SK-N-MC (cell line): ENCODE measurements around the gene ANGPTL4.

Experiments
- EZH2 ChIP-seq: fragments of 200-600 bp; sonication (generic); IDR thresholded peaks from one replicate; pipeline ENCODE4 v1.6.1; 2017; ENCODE audit warnings: antibody characterized with exemption
- FOXP2 ChIP-seq: optimal IDR thresholded peaks from 2 replicates; pipeline ENCODE3; 2011; ENCODE audit warnings: mild to moderate bottlenecking, moderate library complexity; ENCODE audit not compliant: insufficient read depth; ENCODE audit errors: extremely low read length, control extremely low read depth
- POLR2AphosphoS5 ChIP-seq: IDR thresholded peaks from 2 replicates; pipeline ENCODE4 v1.6.1; 2012; ENCODE audit warnings: mild to moderate bottlenecking, low read depth, low read length, borderline replicate concordance

DNA sequence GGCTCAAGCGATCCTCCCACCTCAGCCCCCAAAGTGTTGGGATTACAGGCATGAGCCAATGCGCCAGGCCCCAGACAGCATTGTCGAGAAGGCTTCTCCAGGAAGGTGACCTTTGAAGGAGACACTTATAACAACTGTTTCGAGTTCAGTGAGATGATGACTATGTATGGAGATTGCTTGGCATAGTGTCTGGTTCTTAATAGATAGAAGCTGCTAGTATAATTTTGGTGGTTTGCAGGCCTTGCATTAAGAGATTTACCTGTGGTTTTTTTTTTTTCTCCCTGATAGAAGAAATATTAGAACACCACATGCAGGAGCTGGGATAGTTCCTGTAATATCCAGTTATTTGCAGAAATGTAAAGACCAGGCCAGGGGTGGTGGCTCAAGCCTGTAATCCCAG, 52.8 kb downstream of the ANGPTL4 start:
- TF ChIP-seq POLR2AphosphoS5 = no peak
- TF ChIP-seq EZH2 = no peak
- TF ChIP-seq FOXP2 = no peak
